ENCODE results near the gene RNASEH2B. TPM values are rescaled to one million over a fixed set of nuclear protein-coding genes. Genes with fewer than 3 reads are reported as not detected.

The RNASEH2B gene
- total RNA-seq, 2 experiments from 2014 or later: 225 to 322 TPM

- Histone ChIP-seq H3K4me2 (ENCODE audit: low read length) (no peak overlapping the region), H2AFZ (ENCODE audit: low read length) (no peak overlapping the region), H3K9me3 (ENCODE audit: low read length) (no peaks in the 10 kb centered on the region), H3K4me1 (ENCODE audit: insufficient read depth, low read length, poor library complexity, severe bottlenecking) (no peaks in the 10 kb centered on the region), H3K36me3 (ENCODE audit: insufficient read depth, low read length) (peaks cover 96% of the 10 kb centered on the region), H3K79me2 (ENCODE audit: insufficient read depth, low read depth, low read length) (no peaks in the 10 kb centered on the region), H4K20me1 (ENCODE audit: insufficient read depth, low read length) (no peaks in the 10 kb centered on the region), H3K4me3 (ENCODE audit: low read depth, low read length, poor library complexity, severe bottlenecking) (no peak overlapping the region), H3K9me2 (ENCODE audit: insufficient read depth, low read length) (no peaks in the 10 kb centered on the region), H3K27ac (ENCODE audit: low read depth, low read length, poor library complexity, severe bottlenecking) (no peak overlapping the region)
- no TSS peak for BruUV-seq (replicated peaks)
- CTCF ChIA-PET (ENCODE audit: unreplicated experiment): no interaction called here
- TF ChIP-seq CTCF (conservative IDR thresholded peaks at IDR 0.05; ENCODE audit: low read length): no peak
- no peak for TF ChIP-seq EZH2phosphoT487 (IDR thresholded peaks at IDR 0.05; ENCODE audit: borderline replicate concordance, low read depth, low read length)
- POLR2A ChIA-PET: no interaction called here
- intact Hi-C loops (cut with micrococcal nuclease; ENCODE audit: unreplicated experiment): no loop called here
- DNase-seq (ENCODE audit: low spot score): no peak
Observed at GRCh38 chr13:50945669-50946068, 36.1 kb downstream of the RNASEH2B start.

GRCh38 chr13:50948601-50949000, 39.0 kb downstream of the RNASEH2B start:
- H4K20me1 ChIP-seq (ENCODE audit: insufficient read depth, low read length): no peaks in the 10 kb centered on the region
- BruUV-seq (replicated peaks): no TSS peak
- H3K9me2 ChIP-seq (ENCODE audit: insufficient read depth, low read length): no peaks in the 10 kb centered on the region
- H3K36me3 ChIP-seq (ENCODE audit: insufficient read depth, low read length): peaks cover 96% of the 10 kb centered on the region
- intact Hi-C loops (cut with micrococcal nuclease; ENCODE audit: unreplicated experiment): no loop called here
- H2AFZ ChIP-seq (ENCODE audit: low read length): no peak overlapping the region
- no peak for DNase-seq (ENCODE audit: low spot score)
- H3K79me2 ChIP-seq (ENCODE audit: insufficient read depth, low read depth, low read length): no peaks in the 10 kb centered on the region
- H3K4me2 ChIP-seq (ENCODE audit: low read length): no peak overlapping the region
- H3K27ac ChIP-seq (ENCODE audit: low read depth, low read length, poor library complexity, severe bottlenecking): no peak overlapping the region
- H3K9me3 ChIP-seq (ENCODE audit: low read length): no peaks in the 10 kb centered on the region
- TF ChIP-seq EZH2phosphoT487 (IDR thresholded peaks at IDR 0.05; ENCODE audit: borderline replicate concordance, low read depth, low read length) (no peak), CTCF (conservative IDR thresholded peaks at IDR 0.05; ENCODE audit: low read length) (no peak)
- POLR2A ChIA-PET: no interaction called here
- CTCF ChIA-PET (ENCODE audit: unreplicated experiment): no interaction called here
- no peak overlapping the region for H3K4me3 ChIP-seq (ENCODE audit: low read depth, low read length, poor library complexity, severe bottlenecking)
- H3K4me1 ChIP-seq (ENCODE audit: insufficient read depth, low read length, poor library complexity, severe bottlenecking): no peaks in the 10 kb centered on the region

GRCh38 chr13:50950849-50951248, 41.3 kb downstream of the RNASEH2B start:
- BruUV-seq (replicated peaks): no TSS peak
- H3K4me3 ChIP-seq (ENCODE audit: low read depth, low read length, poor library complexity, severe bottlenecking): no peak overlapping the region
- H3K27ac ChIP-seq (ENCODE audit: low read depth, low read length, poor library complexity, severe bottlenecking): no peak overlapping the region
- no peak overlapping the region for H3K4me2 ChIP-seq (ENCODE audit: low read length)
- intact Hi-C loops (cut with micrococcal nuclease; ENCODE audit: unreplicated experiment): no loop called here
- no peaks in the 10 kb centered on the region for H3K79me2 ChIP-seq (ENCODE audit: insufficient read depth, low read depth, low read length)
- H3K9me3 ChIP-seq (ENCODE audit: low read length): no peaks in the 10 kb centered on the region
- no peaks in the 10 kb centered on the region for H3K4me1 ChIP-seq (ENCODE audit: insufficient read depth, low read length, poor library complexity, severe bottlenecking)
- H4K20me1 ChIP-seq (ENCODE audit: insufficient read depth, low read length): no peaks in the 10 kb centered on the region
- peaks cover 97% of the 10 kb centered on the region for H3K36me3 ChIP-seq (ENCODE audit: insufficient read depth, low read length)
- DNase-seq (ENCODE audit: low spot score): no peak
- no peak for TF ChIP-seq EZH2phosphoT487 (IDR thresholded peaks at IDR 0.05; ENCODE audit: borderline replicate concordance, low read depth, low read length)
- TF ChIP-seq CTCF (conservative IDR thresholded peaks at IDR 0.05; ENCODE audit: low read length): no peak
- ChIA-PET POLR2A (no interaction called here), CTCF (ENCODE audit: unreplicated experiment) (no interaction called here)
- no peak overlapping the region for H2AFZ ChIP-seq (ENCODE audit: low read length)
- no peaks in the 10 kb centered on the region for H3K9me2 ChIP-seq (ENCODE audit: insufficient read depth, low read length)
